ENCODE data around the gene SHFL.
A peak's percentile ranks its signal among the peaks of the same experiment; 100 is the strongest.

The SHFL gene

DNA sequence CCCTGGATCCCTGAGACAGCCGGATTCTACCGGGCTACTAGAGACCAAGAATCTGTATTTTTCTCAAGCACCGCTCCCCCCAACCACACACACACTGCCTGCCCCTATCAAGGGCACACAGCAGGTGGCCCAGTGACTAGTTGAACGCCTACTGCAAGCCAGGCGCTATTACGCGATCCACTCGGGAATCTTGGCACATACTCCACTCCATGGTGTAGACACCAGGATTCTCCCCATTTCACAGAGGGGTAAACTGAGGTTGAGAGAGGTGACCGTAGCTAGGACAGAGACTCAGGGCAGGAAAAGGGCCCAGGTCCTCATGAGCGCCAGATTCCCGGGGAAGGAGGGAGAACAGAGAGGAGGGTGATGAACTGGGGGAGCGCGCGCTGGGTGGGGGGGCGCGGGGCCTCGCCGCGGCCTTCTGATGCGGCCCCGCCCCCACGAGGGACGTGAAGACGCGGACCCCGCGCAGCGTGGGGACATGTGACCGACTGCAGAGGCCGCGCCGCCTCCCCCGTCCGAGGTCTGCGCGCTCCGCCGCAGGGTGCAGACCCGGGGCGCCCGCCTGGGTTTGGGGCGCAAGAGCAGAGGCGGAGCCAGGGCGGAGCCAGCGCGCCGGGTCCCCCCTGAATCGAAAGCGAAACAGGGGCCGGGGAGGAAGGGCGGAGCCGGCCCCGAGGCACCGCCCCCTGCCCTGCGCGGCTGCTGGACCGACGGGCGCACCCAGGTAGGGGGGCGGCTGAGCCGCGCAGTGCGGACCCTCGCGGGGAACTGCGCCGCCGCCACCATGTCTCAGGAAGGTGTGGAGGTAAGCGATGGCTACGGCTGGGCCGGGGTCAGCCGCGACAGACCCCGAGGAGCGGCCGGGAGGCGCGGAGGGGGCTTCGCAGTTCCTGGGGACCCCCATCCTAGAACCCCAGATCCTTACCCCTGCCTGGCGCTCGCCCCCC, at the start of gene SHFL:
TSS of gene SHFL (plus strand) at position 677 of the 950 bp plus-strand sequence. CDS start at position 788, 111 bp downstream.
- DNase-seq (ENCODE audit: low read depth in 2 of 3, low spot score in 2 of 3), result peak; percentile 54 to 66 (median 61)

DNA sequence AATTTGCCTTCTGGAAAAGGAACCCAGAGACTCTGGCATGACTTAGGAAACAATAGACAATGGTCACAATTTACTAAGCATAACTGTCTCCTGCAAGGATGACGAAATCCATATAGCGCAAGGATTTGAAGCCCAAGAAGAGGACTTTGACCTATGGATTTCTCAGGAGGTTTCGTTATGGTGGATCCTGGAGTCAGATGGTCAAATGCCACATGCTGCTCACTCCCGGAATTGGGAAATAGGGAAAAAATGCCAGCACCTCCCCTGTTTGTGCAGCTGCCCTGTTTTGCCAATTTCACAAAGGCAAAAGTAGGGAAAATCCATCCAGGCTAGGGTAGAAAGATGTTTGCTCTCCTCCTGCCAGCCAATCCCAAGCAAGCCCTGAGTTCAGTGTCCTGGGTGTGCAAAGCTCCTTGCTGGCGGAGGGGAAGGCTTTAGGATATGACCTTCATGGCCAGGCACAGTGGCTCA, 49.5 kb upstream of the SHFL start:
- no peak for DNase-seq (ENCODE audit: low read depth in 2 of 3, low spot score in 2 of 3)

DNA sequence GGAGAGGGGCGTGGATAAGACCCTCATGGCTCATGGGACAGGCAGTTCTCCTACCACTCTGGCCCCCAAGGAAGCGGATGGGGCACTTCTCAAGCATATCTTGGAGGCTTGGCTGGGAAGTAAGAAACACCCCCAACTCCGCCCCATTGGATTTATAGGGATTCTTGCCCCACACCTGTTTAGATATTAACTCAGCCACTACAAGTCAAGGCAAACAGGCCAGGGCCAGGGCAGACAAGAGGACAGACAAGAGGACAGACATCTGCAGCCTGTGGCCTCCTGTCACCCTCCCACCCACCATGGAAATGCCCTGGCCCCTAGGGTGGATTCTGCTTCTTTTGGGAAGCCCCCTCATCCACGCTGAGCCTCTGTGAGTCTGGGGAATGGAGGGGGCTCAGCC, 48.8 kb upstream of the SHFL start:
- no peak for DNase-seq (ENCODE audit: low read depth in 2 of 3, low spot score in 2 of 3)

DNA sequence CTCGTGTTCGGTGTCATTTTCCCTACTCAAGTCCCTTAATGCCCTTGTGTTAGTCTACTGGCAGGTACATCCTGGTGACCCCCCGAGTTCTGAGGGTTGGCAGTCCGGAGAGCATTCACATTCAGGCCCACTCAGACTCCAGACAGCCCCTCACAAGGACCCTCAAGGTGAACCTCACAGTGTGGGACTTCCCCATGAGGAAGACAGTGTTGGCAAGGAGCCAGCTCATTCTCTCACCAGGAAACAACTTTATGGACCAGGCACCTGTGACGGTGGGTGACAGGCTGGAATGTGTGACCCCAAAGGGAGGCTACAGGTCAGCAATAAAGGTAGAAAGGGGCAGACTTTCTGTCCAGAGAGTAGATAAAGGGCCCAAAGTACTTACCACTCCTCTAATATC, 48.3 kb upstream of the SHFL start:
- no peak for DNase-seq (ENCODE audit: low read depth in 2 of 3, low spot score in 2 of 3)

DNA sequence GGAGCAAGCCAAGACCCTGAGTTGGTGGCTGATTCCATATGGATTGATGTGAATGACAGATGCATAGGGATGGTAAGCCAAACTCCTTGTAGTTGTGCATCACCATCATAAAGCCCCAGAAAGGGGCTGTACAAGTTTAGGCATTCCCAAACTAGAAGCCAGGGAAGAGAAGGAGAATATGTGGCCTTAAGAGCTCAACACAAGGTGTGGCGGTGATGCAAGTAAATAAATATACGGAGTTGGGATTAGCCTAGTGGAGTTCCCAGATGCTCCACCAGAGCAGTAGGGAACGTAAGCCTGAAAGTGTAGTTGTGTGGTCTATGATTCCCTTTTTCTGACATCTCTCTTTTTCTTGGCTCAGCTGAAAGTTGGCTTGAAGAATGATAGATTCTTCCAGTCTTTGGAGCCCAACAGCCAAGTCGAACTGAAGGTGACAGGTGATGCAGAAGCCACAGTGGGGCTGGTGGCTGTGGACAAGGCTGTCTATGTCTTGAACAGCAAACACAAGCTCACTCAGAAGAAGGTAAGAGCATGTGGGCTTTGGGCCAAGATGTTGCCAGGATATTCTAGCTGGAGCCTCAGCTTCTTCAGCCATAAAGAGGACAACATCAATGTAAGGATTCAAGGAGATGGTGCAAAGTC, 42.7 kb upstream of the SHFL start:
- DNase-seq (ENCODE audit: low read depth in 2 of 3, low spot score in 2 of 3), result no peak

- no peak for DNase-seq (ENCODE audit: low read depth in 2 of 3, low spot score in 2 of 3)
These were observed 41.7 kb upstream of the SHFL start for GRCh38 chr19:10044390-10044789.

- no peak for DNase-seq (ENCODE audit: low read depth in 2 of 3, low spot score in 2 of 3)
These were observed 40.7 kb upstream of the SHFL start for GRCh38 chr19:10045371-10045770.

- DNase-seq (ENCODE audit: low read depth in 2 of 3, low spot score in 2 of 3), result no peak
These were observed 36.5 kb upstream of the SHFL start for GRCh38 chr19:10049626-10050025.

DNA sequence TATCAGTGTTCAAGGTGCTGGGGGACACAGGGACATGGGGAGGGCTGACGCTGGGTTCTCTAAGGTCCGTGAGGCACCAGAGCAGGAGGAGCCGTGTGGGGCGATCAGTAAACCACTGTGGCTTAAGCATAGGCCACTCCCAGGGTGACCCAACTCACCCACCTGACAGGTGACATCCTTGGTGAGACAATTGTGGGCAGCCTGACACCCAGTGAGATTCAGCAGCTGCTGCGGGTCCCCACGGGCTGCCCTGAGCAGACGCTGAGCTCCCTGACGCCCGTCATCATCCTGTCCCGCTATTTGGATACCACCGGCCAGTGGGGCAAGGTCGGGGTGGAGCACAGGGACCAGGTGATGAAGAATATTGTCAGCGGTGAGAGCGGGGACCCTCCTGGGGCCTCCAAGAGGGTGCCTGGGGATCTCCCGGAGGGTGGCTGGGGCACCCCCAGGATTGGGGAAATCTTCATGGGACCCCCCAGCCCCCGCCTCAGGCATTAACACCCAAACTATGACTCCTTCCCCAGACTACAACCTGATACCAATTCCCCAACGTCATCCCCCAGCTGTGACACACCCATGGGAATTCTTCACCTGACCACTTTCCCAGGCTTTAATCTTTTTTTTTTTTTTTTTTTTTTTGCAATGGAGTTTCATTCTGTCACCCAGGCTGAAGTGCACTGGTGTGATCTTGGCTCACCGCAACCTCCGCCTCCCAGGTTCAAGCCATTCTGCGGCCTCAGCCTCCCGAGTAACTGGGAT, 33.3 kb upstream of the SHFL start:
- DNase-seq (ENCODE audit: low read depth in 2 of 3, low spot score in 2 of 3), result no peak

- DNase-seq (ENCODE audit: low read depth in 2 of 3, low spot score in 2 of 3), result no peak
These were observed 24.3 kb upstream of the SHFL start for GRCh38 chr19:10061717-10062310.

DNA sequence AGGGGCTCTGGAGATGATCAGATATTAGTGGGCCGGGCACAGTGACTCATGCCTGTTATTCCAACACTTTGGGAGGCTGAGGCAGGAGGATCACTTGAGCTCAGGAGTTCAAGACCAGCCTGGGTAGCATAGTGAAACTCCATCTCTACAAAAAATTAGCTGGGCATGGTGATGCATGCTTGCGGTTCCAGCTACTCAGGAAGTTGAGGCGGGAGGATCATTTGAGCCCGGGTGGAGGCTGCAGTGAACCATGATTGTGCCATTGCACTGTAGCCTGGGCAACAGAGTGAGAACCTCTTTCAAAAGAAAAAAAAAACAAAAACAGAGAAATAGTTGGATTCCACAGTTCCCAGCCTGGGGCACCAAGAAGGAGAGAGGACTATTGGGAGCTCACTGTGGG, 17.9 kb upstream of the SHFL start:
- DNase-seq (ENCODE audit: low read depth in 2 of 3, low spot score in 2 of 3), result no peak

DNA sequence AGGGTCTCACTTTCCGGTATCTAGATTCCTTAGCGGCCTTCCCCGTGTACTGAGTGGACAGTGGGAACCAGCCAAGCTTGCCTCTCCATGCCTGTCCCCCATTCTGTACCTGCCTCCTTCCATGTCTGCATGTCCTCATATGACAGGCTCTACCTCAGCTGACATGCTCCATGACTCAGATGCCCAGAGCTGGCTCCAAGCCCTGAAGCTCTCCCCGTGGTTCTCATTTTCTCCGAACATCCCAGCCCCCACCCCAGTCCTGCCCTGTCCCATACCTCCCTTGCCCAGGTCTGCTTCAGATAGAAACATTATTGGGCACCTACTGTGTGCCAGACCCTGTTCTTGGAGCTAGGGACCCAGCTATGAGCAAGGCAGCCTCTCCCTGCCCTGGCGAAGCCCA, 17.1 kb upstream of the SHFL start:
- DNase-seq (ENCODE audit: low read depth in 2 of 3, low spot score in 2 of 3), result no peak

DNA sequence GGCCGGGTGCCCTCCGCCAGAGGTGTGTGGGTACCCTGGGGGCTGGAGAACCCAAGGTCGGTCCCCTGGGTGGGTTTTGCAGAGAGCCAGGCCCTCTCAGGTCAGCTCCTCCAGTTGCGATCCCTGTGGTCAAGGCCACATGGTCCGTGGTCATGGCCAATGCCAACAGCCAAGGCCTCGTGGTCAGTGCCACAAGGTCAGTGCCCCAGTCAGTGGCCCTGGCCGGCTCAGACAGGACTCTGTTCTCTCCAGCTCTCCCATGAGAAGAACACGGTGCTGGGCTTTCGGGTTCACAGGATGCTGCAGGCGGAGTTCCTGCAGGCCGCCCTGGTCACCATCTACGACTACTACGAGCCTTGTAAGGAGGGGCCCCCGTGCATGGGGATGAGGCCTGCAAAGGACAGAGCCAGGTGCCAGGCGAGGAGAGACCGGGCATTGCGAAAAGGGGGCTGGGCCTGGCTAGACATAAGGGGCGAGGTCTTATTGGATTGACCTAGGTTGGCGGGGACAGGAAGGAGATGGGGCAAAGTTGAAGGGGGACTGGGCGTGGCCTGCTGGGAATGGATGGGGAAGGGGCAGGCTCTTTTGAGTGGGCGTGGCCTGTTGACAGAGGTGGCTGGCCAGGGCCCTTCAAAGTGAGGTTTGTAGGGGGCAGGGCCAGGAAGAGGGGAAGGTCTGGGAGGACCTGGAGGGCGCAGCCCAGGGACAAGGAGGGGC, 15.2 kb upstream of the SHFL start:
- DNase-seq (ENCODE audit: low read depth in 2 of 3, low spot score in 2 of 3), result no peak

GRCh38 chr19:10074153-10074552, 12.0 kb upstream of the SHFL start:
- no peak for DNase-seq (ENCODE audit: low read depth in 2 of 3, low spot score in 2 of 3)

DNA sequence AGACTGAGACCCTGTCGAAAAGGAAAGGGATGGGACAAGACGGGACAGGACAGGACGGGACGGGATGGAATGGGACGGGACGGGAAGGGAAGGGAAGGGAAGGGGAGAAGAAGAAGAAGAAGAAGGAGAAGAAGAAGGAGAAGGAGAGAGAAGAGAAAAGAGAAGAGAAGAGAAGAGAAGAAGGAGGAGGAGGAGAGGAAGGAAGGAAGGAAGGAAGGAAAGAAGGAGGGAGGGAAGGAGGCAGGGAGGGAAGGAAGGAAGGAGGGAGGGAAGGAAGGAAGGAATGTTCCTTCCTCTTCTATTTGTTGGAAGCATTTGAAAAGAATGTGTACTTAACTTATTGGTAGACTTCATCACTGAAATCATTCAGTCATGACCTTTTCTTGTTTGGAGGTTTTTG, 9.6 kb upstream of the SHFL start:
- no peak for DNase-seq (ENCODE audit: low read depth in 2 of 3, low spot score in 2 of 3)

DNA sequence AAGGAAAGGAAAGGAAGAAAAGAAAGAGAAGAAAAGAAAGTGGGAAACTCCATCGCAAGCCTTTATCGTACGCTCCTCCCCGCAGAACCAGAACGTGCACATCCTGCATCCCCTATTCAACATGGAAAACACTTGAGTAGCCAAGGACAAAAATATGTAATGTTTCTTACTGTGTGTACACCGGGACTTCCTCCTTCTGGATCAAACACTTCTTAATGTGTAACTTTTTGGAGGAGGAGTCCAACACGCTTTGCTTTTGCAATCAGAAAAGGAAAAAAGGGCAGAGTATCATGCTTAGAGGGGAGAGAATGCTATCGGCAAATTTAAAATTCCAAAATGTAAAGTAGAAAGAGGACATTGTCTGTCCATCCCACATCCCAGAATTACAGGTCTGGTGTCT, 7.8 kb upstream of the SHFL start:
- no peak for DNase-seq (ENCODE audit: low read depth in 2 of 3, low spot score in 2 of 3)

DNA sequence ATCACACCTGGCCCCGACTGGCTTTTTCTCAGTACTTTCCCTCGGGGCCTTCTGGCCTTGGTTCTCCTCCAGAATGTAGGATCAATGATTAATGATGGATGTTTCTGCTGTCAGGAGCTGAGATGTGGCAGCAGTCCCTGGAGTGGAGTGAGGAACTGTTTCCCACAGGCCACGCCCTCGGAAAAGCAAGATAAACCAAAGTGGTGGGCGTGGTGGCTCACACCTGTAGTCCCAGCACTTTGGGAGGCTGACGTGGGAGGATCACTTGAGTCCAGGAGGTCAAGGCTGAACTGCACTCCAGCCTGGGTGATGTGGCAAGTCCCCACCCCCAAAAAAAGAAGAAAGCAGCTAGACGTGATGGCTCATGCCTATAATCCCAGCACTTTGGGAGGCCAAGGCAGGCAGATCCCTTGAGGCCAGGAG, 7.1 kb upstream of the SHFL start:
- no peak for DNase-seq (ENCODE audit: low read depth in 2 of 3, low spot score in 2 of 3)

GRCh38 chr19:10083911-10084310, 2.2 kb upstream of the SHFL start:
- DNase-seq (ENCODE audit: low read depth in 2 of 3, low spot score in 2 of 3), result no peak

DNA sequence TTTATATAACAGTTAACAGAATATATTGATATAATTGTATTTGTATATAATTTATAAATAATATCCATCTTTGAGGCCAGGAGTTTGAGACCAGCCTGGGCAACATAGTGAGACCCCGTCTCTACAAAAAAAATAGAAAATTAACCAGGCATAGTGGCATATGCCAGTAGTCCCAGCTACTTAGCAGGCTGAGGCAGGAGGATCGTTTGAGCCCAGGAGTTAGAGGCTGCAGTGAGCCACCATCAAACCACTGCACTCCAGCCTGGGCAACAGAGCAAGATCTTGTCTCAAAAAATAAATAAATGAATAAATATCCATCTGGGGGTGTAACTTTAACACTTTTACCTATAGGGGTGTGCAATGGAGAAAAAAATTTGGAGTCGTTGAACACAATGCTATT, 1.3 kb upstream of the SHFL start:
- DNase-seq (ENCODE audit: low read depth in 2 of 3, low spot score in 2 of 3), result no peak

- DNase-seq (ENCODE audit: low read depth in 2 of 3, low spot score in 2 of 3), result no peak
These were observed 575 bp downstream of the SHFL start for GRCh38 chr19:10086591-10087192.
